GM12878 (cell line): Measurements from ENCODE around the gene SMU1.

ENCODE experiments used
- PML ChIP-seq: IDR thresholded peaks from 2 replicates; pipeline ENCODE4 v1.6.1; 2012; ENCODE audit warnings: low read length, inconsistent platforms
- YY1 ChIP-seq: IDR thresholded peaks from 2 replicates; pipeline ENCODE4 v1.6.1; 2011; ENCODE audit warnings: low read depth, mild to moderate bottlenecking, low read length
- TF ChIP-seq, protein P1 (sequence below), 3 experiments: IDR thresholded peaks in 2 of 3; conservative IDR thresholded peaks in 1 of 3; 2 replicates each; pipeline ENCODE4 v1.5.1; 2011; ENCODE audit warnings: low read depth in 3 of 3, low read length in 3 of 3, mild to moderate bottlenecking in 3 of 3, control low read depth in 2 of 3, moderate library complexity in 2 of 3, inconsistent platforms in 1 of 3, mixed read lengths in 1 of 3; ENCODE audit not compliant: control insufficient read depth in 2 of 3, insufficient read depth in 1 of 3; ENCODE audit errors: extremely low read depth in 1 of 3

DNA sequence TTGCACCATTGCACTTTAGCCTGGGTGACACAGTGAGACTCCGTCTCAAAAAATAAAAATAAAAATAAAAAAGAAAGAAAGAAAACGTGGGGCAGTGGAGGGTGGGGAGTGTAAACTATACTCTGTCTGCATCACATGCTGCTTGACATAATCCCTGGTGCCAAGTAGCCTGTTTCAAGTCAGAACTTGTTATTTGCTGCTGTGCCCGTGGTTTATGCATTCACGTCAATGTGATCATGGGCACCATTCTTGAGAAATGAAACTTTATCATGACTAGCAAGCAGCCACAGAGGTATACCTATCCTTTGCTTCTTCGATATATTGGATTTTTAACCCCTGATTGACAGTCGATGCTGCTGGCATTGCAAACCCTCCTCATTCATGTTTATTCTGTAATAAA lies 4.1 kb upstream of the SMU1 start:
- TF ChIP-seq PML (no peak), YY1 (no peak)
- TF ChIP-seq, protein P1, sequence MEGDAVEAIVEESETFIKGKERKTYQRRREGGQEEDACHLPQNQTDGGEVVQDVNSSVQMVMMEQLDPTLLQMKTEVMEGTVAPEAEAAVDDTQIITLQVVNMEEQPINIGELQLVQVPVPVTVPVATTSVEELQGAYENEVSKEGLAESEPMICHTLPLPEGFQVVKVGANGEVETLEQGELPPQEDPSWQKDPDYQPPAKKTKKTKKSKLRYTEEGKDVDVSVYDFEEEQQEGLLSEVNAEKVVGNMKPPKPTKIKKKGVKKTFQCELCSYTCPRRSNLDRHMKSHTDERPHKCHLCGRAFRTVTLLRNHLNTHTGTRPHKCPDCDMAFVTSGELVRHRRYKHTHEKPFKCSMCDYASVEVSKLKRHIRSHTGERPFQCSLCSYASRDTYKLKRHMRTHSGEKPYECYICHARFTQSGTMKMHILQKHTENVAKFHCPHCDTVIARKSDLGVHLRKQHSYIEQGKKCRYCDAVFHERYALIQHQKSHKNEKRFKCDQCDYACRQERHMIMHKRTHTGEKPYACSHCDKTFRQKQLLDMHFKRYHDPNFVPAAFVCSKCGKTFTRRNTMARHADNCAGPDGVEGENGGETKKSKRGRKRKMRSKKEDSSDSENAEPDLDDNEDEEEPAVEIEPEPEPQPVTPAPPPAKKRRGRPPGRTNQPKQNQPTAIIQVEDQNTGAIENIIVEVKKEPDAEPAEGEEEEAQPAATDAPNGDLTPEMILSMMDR (IDR thresholded peaks at IDR 0.05 in 2 of 3, conservative IDR thresholded peaks at IDR 0.05 in 1 of 3; ENCODE audit: control insufficient read depth in 2 of 3, extremely low read depth in 1 of 3, insufficient read depth in 1 of 3, low read depth in 3 of 3, low read length in 3 of 3), result no peak
